NCI-H2196 treated with DMSO at 0.1 percent for 48 hours (cell line): ENCODE results near the gene FAM177B.
A peak's percentile ranks its signal among the peaks of the same experiment; 100 is the strongest.

ENCODE experiments used
- DNase-seq: peaks from one replicate; lab custom pipeline; 2025; ENCODE audit not compliant: unreplicated experiment; lab: John Stamatoyannopoulos, UW

Gene FAM177B

DNA sequence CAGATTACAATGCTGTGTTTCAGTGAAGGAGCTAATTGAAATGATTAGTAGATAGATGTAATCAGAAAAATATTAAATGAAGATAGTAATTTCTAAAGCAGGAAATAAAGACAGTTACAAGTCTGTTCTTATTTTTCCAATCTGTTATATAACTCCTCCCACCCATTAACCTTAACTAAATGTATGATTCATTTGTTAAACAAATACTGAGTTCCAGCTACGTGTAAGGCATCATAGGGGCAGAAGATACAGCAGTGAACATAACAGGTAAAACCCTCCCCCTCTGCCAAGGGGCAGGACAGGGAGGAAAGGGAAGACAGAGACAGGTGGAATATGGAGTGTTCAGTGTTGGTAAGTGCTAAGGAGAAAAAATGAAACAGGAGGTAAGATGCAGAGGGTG, at the start of gene FAM177B:
Gene FAM177B (plus strand): TSS at position 231 of the 400 bp plus-strand sequence. CDS start 9,344 bp downstream, outside the sequence.
- DNase-seq = no peak

DNA sequence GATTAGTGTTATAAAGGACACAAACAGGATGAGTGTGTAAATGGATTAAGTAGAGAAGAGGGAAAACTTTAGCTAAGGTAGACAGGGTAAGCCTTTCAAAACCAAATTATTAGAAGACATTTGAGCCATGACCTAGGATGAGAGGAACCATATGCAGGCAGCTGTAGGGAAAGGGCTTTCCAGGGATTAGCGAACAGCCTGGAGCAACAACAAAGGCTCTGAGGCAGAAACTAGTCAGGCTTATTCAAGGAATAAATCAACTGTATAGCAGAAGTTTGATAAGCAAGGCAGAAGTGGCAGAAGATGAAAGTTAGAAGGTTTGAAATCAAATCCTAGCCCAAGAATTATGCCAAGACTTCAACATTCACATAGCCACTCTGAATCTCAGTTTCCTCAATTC, 46.0 kb upstream of the FAM177B start:
- no peak for DNase-seq

DNA sequence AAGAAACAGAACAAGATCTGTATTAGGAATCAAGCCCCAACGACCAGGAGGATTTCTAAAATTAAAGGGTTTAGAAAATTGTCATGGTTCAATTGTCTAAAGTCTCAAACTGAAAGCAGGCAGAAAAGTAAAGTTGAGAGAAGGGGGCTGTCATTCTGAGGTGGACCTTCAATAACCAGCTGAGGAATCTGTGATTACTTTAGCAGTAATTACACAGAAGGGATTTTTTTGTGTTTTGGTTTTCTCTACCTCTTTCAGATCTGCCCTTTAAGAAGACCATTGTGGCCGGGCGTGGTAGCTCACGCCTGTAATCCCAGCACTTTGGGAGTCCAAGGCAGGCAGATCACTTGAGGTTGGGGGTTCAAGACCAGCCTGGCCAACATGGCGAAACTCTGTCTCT, 42.1 kb upstream of the FAM177B start:
- no peak for DNase-seq

DNA sequence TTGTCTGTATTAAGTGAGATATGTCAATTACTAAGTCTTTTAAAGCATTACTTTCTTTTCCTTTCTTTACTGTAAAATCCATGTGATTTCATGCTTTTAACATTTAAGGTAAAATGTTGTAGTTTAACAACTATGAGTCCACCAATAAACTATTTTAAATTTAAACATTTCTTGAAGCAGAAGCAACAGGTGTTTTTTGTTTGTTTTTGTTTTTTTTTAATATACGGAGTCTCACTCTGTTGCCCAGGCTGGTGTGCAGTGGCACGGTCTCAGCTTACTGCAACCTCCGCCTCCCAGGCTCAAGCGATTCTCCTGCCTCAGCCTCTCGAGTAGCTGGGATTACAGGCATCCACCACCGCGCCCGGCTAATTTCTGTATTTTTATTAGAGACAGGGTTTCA, 40.3 kb upstream of the FAM177B start:
- no peak for DNase-seq

DNA sequence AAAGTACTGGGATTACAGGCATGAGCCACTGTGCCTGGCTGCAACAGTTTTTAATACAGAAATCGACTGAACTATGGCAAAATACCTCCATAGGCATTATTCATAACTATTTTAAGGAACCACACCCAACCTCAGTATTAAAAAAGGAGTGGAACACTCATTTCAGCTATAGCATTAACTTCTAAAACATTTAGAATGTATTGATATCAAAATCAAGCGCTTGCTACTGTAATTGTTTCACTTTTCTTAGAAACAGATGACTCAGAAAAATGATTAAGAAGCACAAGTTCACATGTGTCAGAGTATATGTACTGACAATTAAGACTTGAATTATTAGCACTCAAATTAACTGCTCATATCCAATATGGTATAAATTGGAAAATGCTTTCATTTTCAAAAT, 39.8 kb upstream of the FAM177B start:
- no peak for DNase-seq

DNA sequence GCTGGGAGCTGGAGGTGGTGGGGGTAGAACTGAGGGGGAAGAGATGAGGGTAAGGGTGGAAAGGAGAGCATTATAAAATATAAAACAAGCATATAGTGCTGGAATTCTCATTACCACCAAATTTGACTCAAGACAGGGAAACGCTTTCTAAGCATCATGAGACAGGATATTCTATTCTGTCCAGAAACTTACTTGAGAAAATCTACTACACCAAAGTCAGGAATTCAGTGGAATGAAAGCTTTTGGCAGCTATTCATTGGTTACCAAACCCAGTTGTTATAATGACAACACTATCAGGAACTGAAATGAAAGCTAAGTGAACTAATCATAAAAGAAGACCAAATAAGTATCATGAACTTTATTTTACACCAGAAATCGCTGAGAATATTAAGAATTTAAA, 39.2 kb upstream of the FAM177B start:
- DNase-seq = no peak

DNA sequence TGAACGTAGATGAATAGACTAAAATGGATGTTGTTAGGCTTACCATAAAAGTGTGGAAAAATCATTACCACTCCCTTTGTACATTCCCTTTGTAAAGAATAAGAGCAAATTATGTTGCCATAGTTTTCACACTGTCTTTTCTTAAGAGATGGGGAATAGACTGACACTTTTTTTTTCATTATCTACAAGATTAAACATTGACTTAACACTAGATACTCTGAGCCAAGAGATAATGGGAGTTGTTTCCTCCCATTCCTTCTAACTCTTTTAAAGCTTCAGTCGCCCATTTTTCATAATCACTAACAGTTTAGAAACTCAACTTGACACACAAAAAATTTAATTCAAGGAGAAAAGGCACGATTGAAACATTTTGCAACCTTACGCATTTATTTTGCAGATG, 34.8 kb upstream of the FAM177B start:
- no peak for DNase-seq

DNA sequence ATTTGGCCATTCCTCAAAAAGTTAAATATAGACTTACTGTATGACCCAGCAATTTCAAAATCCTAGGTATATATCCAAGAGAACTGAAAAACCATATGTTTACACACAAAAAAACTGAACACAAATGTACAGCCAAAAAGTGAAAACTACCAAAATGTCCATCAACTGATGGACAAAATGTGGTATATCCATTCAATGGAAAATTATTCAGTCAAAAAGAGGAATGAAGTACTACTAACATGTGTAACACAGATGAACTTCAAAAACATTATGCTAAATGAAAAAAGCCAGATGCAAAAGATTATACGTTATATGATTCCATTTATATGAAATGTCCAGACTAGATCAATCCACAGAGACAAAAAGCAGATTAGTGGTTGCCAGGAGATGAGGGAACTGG, 32.7 kb upstream of the FAM177B start:
- DNase-seq = no peak

DNA sequence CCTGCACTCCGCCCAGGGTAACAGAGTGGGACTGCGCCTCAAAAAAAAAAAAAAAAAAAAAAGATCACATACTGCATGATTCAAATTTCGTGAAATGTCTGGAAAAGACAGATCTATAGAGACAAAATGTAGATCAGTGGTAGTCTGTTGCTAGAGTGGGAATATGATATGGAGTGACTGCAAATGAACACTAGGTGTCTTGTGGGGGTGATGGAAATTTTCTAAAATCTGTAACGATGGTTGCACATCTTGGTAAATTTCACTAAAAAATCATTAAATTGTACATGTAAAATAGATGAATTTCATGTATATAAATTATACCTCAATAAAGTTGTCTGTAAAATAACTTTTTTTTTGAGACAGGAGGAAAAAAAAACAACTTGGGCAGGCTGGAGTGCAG, 30.2 kb upstream of the FAM177B start:
- DNase-seq = no peak

DNA sequence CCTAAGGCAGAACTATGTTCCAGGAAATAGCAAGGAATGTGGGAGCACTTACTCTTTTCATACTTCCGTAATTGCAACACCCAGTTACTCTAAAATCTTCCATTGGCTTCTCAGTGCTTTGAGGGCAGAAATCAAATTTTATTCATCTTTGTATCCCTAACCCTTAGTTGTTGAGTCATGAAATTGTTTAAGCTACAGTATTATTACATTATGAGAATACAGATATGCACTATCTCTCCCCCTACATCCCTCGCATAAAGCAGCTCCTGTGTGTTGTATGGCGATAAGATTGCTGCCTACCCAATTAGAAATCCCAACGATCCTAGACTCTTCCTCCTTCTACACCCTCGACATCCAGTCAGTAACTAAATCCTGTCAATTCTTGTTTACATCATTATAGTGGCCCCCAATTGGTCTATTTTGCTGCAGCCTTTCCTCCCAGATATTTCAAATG, 27.3 kb upstream of the FAM177B start:
- no peak for DNase-seq

DNA sequence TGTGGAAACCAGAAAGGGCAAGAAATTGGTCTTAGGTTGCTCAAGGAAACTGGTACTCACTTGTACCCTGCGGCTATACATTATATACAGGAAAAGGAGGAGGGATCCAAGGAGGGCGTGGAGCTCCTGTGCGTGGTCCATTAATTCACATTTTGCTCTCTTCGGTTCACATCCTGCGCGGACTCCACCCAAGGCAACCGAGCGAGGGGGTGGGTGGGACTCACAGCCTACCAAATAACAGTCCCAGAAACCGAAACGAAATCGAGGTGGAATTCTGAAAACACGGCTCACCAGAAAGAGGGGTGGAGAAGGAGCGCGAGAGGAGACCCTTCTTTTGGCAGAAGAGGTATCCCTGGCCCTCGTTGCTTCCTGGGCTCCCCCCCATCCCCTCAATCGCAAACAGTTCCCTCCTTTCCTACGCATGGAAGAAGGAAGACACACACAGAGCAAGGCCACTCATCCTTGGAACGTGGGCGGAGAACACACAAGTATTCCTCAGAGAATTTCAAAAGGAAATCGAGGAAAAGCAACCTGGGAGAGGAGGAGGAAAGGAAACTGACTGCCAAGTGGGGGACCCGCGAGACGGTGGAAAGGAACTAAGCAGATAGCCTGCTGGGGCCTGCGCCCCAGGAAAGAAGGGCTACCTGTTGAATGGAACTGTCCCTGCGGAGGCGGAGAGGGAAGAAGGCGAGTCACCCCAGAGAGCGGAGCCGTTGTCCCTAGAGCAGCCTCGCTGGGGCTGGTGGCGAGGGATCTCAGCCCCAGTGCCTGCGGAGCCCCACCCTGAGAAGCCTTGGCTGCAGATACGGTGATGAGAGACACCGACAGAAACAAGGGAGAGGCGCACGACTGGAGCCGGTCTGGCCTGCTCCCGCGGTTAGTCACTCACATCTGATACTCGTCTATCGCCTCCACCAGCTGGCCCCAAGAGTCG, 25.4 kb upstream of the FAM177B start:
- DNase-seq = no peak

DNA sequence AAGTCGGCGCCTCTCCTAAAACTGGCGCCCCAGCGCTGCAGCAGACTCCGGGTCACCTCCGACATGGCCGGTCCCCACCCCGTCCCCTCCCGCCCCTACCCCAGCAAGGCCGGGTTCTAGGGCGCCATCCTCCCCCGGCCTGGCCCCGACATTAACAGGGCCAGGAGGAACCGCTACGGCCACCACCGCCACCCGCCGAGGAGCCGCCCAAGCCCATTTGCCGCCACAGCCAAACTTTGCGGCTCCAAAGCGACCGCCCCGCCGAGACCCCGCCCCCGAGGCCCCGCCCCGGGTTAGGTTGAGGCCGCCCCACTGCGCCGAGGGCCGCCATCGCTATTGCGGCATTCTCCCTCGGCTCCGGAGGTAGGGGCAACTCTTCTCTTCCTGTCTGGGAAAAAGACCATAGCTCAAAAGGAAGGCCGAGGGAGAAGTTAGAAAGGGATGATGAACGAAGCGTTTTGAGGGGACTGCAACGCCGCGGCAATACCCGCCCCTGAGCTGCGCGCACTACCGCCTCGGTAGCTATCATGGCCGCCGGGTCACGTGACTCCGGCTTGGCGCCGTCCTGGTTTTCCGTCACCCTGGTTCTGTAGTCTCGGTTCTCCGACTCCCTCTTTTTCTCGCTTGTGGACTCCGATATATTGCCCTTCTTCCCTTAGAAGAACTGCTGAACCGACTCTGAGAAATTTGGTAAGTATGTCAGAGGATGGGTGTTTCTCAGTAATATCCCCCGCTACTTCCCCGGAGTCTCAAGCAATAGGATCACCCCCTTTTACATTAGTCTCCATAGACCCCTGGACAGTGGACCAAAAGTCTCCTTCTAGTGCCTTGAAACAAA, 24.5 kb upstream of the FAM177B start, which contains the start of the genes AIDA and BROX:
Gene AIDA (minus strand): TSS at position 239 of the 838 bp plus-strand sequence. CDS start 174 bp downstream, at position 65.
Gene BROX (plus strand): TSS at position 312 of the 838 bp plus-strand sequence. CDS start 3,136 bp downstream, outside the sequence.
- DNase-seq = peak; percentile 79

DNA sequence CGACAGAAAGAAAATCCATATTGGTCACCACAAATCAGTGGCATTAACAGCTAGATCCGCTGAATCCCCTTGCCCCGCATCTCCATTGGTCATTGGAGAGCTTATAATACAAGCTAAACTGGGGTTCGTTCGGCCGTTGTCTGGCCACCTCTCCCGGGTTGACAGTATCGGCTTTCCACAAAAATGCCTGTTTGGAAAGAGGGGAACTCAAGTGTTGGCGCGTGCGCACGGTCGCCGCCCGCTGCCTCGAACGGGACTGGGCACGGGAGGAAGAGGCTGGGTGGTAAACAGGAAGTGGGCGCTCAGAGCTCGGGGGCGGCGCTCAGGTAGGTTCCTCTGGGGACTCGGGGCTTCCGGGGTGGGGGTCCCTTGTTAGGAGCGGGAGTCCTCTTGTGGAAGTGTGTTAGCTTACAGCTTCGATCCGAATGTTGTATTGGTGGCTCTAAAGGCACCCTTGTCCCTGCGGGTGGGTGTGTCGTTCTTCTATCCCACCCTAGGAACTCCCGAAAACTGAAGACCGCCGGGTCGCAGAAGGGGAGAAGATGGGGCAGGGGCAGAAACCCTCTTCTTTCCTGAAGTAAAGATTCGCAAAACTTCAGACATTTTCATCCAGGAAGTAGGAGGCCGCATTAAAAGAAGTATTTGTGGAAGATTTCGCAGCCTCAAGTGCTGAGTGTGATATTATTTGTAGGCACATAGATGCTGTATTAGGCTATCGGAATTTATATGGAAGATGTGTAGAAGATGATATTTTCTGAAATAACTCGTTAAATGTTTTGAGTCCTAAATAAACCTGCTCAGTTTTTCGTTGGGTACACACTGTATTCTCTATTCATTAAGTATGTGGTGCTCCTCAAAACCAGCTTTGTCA, 23.7 kb upstream of the FAM177B start:
- DNase-seq = peak; percentile 88

DNA sequence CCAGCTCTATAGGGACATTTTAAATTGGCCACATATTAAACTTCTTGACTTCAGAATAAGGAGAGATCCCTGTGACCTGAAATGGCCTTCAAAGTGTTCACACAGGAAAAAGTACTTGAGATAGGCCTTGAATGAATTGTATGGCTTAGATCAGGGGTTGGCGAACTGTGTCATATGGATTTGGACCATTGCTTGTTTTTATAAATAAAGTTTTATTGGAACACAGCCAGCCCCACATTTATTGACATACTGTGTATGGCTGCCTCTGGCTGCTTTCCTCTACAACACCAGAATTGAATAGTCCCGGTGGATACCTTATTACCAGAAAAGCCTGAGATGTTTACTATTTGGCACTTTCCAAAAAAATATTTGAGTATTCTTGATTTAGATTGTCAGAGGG, 20.6 kb upstream of the FAM177B start:
- no peak for DNase-seq

DNA sequence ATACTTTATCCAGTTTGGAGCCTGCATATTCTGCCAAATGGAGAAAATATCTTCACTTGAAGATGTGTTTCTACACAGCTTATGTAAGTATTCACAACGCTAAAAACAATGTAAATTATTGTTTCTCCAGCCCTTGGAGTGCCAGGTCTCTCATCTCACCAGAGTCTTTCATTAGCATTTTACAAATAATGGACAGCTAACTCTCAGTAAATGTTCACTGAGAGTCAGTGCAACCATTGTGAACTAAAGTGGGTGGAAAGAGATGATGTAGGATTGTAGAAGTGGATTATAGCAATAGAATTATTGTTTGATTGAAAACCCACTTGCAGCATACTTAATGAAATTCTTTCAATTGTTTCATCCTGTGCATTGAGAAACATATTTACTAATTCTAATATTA, 8.3 kb upstream of the FAM177B start:
- DNase-seq = no peak

DNA sequence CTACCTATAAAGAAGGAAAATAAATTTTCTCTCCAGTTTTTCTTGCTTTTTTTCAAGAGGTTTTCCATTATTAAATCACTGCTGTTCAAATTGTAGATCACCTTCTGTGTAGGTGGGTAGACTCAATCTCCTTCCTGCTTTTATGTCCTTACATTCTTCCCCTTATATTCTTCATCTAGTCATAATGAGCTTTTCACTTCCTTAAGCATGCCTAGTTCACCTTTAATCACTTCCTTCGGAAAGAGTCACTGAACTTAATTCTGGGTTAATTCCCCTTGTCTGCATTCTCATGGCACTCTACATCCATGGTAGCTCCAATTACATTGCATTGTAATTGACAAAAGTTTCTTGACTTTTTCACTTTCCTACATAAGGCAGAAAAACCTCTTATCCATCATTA, 6.1 kb upstream of the FAM177B start:
- DNase-seq = no peak

DNA sequence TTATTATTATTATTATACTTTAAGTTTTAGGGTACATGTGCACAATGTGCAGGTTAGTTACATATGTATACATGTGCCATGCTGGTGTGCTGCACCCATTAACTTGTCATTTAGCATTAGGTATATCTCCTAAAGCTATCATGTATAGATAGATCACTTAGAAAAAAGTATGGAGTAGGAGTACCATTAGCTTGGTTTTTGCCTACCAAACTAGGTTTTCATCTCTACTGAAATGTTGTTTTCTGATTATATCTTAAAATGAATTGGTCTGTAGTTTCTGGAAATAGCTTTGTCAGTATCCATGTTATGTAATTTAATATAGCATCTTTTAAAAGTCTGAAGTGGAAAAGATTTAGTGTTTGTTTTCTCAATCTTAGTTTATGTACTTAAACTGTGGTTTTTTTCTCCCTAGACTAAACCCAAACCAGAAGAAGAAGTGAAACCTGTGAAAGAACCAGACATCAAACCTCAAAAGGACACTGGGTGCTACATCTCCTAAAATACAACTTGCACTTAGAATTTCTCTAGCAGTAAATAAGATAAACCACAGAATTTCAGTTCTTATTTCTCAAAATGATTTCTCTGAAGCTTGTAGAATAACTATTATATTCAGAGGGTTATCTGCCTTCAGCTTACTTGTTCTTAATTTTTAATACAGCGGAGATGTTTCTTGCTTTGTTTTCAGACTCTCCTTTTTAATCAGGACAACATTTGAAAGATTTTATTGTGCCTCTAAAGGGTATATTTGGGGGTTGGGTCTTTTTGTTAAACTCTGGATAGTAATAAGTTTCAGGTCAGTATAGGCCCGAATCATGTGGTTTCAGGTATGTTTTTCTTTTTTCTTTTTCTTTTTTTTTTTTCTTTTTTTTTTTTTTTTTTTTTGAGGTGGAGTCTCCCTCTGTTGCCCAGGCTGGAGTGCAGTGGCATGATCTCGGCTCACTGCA, 4.5 kb upstream of the FAM177B start:
- no peak for DNase-seq

DNA sequence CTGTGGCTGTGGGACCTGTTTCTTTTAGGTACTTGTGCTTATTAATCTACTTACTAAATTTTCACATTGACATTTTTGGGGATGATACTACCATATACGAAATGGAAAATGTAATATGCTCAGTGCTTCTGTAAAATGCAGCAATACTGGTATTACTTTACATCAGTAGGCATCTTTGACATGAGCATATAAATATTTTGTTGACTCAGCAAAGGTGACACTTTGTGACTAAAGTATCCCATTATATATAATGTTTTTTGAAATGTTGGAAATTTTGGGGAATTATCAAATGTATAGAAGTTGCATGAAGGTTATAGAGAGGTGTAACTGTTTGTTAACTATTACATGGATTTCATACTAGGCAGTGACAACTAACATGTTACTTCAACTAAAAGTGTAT, 2.3 kb upstream of the FAM177B start:
- DNase-seq = no peak

DNA sequence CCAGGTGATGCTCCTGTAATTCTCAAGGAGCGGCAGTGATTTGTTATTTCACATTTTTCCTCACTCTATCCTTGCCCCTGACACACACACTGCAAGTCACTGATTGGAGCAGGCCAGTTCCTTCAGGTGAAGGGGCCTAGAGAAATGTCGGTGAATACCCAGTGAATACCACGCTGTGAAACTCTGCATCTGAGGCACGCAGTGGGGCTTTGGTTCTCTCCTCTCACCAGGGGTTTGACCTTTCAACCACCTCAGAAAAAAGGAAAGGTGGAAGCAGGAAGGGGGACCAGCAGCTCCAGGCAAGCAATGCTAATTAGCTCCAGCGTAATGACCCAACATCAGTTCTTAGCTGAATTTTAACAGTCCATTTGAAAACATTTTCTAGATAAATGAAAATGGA, 532 bp upstream of the FAM177B start:
- DNase-seq = no peak

DNA sequence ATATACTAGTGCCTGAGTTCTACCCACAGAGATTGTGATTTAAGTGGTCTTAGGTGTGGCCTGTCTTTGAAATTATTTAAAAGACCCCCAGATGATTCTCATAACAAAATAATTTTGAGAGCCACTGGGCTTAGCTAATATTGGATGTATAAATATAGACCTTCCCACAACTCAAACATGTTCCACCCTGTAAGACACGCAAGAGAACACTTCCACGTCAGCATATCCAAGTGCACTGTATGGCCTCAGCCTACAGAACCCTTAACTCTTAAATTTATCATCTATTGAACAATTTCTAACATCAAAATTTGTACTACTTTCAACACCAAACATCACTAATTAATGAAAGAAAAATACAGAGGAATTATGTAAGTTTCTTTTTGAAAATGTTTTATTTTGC, 2.5 kb downstream of the FAM177B start:
- no peak for DNase-seq
